Smooth muscle cell (in vitro differentiated cells): ENCODE data around the gene BABAM2. TPM values are rescaled to one million over a fixed set of nuclear protein-coding genes. Genes with fewer than 3 reads are reported as not detected.

ENCODE experiments used
- DNase-seq: peaks from one replicate; lab custom pipeline; 2025; ENCODE audit not compliant: unreplicated experiment; lab: John Stamatoyannopoulos, UW
- H2AFZ ChIP-seq: fragments of 200-600 bp; sonication (generic); 2 replicates; pipeline ENCODE4 v1.6.0; 2016; ENCODE audit warnings: antibody characterized with exemption, low read depth, mild to moderate bottlenecking
- H3F3A ChIP-seq: fragments of 200-600 bp; sonication (generic); 2 replicates; pipeline ENCODE4 v1.6.0; 2017; ENCODE audit warnings: antibody characterized with exemption, low read depth
- H3K27ac ChIP-seq: fragments of 200-600 bp; sonication (generic); 2 replicates; pipeline ENCODE4 v1.5.1; 2016; ENCODE audit warnings: low read depth, mild to moderate bottlenecking
- H3K27me3 ChIP-seq: fragments of 200-600 bp; sonication (generic); 2 replicates; pipeline ENCODE4 v1.6.1; 2016; ENCODE audit warnings: low read depth, mild to moderate bottlenecking
- H3K36me3 ChIP-seq: fragments of 200-600 bp; sonication (generic); 2 replicates; pipeline ENCODE4 v1.5.1; 2016; ENCODE audit warnings: low read depth
- H3K4me1 ChIP-seq: fragments of 200-600 bp; sonication (generic); 2 replicates; pipeline ENCODE4 v1.5.1; 2016; ENCODE audit warnings: low read depth
- H3K4me2 ChIP-seq: fragments of 200-600 bp; sonication (generic); 2 replicates; pipeline ENCODE4 v1.6.0; 2016; ENCODE audit warnings: mild to moderate bottlenecking
- H3K4me3 ChIP-seq: fragments of 200-600 bp; sonication (generic); 2 replicates; pipeline ENCODE4 v1.5.1; 2016; ENCODE audit warnings: mild to moderate bottlenecking
- H3K79me2 ChIP-seq: fragments of 200-600 bp; sonication (generic); 2 replicates; pipeline ENCODE4 v1.6.0; 2016; ENCODE audit warnings: low read depth, mild to moderate bottlenecking
- H3K9ac ChIP-seq: fragments of 200-600 bp; sonication (generic); 2 replicates; pipeline ENCODE4 v1.6.0; 2016; ENCODE audit warnings: low read depth
- H3K9me3 ChIP-seq: fragments of 200-600 bp; sonication (generic); replicated peaks from 2 replicates; pipeline ENCODE4 v1.5.1; 2016; ENCODE audit warnings: low read depth
- H4K20me1 ChIP-seq: fragments of 200-600 bp; sonication (generic); 2 replicates; pipeline ENCODE4 v1.6.0; 2016; ENCODE audit warnings: low read depth
- whole genome bisulfite sequencing: methylation state at CpG from one replicate; pipeline ENCODE4 v1.1.7; 2016; ENCODE audit warnings: low lambda C conversion rate; 5-methylcytosine and 5-hydroxymethylcytosine counted together
- polyA plus RNA-seq: library from polyadenylated mRNA; unstranded; fragments of >200 nt; fragmentation: Nextera tagmentation; extraction: Ambion mirVana; gene quantifications from 2 replicates; pipeline ENCODE4 v1.2.1, GENCODE V29; 2016
- total RNA-seq: library from RNA; depleted of rRNA; stranded (reverse); fragments of >200 nt; gene quantifications from 2 replicates; pipeline ENCODE4 v1.2.3, GENCODE V29; 2014
- TF ChIP-seq, protein P1 (sequence below): fragments of 200-600 bp; sonication (generic); IDR thresholded peaks from 2 replicates; pipeline ENCODE4 v1.5.1; 2017; ENCODE audit warnings: borderline replicate concordance, mild to moderate bottlenecking, antibody characterized with exemption; ENCODE audit not compliant: insufficient read depth, poor library complexity, severe bottlenecking

Gene BABAM2
- total and polyA plus RNA-seq, 2 experiments from 2014 or later = 26.5 to 29.1 TPM

DNA sequence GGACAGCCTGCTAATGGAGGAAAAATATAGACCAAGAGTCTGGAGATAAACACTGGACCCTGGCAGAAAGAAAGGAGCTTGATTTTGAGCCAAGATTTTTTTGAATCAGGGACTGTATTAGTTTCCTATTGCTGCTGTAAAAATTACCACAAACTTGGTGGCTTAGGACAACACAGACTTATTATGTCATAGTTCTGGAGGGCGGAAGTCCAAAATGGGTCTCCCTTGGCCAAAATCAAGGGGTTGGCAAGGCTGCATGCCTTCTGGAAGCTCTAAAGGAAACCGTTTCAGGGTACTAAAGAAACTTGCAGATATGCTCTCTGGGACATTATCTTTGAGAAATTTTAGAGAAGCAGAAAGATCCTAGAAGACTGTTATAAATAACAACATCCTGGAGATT lies 140.1 kb downstream of the BABAM2 start:
- no peak overlapping the region for H3K4me3 ChIP-seq
- no peak for DNase-seq

GRCh38 chr2:28032816-28033215 lies 142.3 kb downstream of the BABAM2 start:
- TF ChIP-seq, protein P1, sequence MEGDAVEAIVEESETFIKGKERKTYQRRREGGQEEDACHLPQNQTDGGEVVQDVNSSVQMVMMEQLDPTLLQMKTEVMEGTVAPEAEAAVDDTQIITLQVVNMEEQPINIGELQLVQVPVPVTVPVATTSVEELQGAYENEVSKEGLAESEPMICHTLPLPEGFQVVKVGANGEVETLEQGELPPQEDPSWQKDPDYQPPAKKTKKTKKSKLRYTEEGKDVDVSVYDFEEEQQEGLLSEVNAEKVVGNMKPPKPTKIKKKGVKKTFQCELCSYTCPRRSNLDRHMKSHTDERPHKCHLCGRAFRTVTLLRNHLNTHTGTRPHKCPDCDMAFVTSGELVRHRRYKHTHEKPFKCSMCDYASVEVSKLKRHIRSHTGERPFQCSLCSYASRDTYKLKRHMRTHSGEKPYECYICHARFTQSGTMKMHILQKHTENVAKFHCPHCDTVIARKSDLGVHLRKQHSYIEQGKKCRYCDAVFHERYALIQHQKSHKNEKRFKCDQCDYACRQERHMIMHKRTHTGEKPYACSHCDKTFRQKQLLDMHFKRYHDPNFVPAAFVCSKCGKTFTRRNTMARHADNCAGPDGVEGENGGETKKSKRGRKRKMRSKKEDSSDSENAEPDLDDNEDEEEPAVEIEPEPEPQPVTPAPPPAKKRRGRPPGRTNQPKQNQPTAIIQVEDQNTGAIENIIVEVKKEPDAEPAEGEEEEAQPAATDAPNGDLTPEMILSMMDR = no peak
- H3F3A ChIP-seq = no peaks in the 10 kb centered on the region
- H2AFZ ChIP-seq = no peak overlapping the region
- H3K9ac ChIP-seq = no peak overlapping the region
- no peak overlapping the region for H3K27ac ChIP-seq
- no peaks in the 10 kb centered on the region for H4K20me1 ChIP-seq
- H3K9me3 ChIP-seq = no peaks in the 10 kb centered on the region
- H3K4me2 ChIP-seq = no peak overlapping the region
- no peaks in the 10 kb centered on the region for H3K27me3 ChIP-seq
- no peak overlapping the region for H3K4me3 ChIP-seq
- H3K36me3 ChIP-seq = no peaks in the 10 kb centered on the region
- H3K4me1 ChIP-seq = no peaks in the 10 kb centered on the region
- WGBS = 90% methylated on average over 4 of the region's 4 CpGs
- H3K79me2 ChIP-seq = no peaks in the 10 kb centered on the region
- no peak for DNase-seq

More for the DNA sequence above, 140.1 kb downstream of the BABAM2 start:
- WGBS = 98% methylated on average over 2 of the region's 2 CpGs
- H3K9ac ChIP-seq = no peak overlapping the region
- no peaks in the 10 kb centered on the region for H3F3A ChIP-seq
- no peaks in the 10 kb centered on the region for H3K9me3 ChIP-seq
- no peaks in the 10 kb centered on the region for H4K20me1 ChIP-seq
- H2AFZ ChIP-seq = no peak overlapping the region
- TF ChIP-seq, protein P1 = no peak
- H3K36me3 ChIP-seq = no peaks in the 10 kb centered on the region
- H3K4me1 ChIP-seq = no peaks in the 10 kb centered on the region
- H3K27me3 ChIP-seq = no peaks in the 10 kb centered on the region
- no peak overlapping the region for H3K27ac ChIP-seq
- H3K4me2 ChIP-seq = no peak overlapping the region
- no peaks in the 10 kb centered on the region for H3K79me2 ChIP-seq

DNA sequence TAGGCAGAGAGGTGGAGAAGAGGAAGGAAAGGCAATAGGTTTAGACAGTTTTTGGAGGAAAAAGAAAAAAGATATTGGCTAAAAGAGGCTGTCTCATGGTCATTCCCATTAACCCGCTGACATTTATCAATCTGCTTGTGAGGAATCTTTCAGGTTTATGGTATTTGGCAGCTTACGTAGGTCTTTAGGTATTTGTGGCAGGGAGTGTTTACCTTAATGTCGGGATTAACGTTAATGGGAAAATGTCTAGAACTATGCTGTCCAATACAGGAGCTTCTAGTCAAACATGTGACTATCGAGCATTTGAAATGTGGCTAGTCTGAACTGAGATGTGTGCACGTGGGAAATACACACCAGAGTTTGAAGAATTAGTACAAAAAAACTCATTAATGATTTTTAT lies 144.2 kb downstream of the BABAM2 start:
- DNase-seq = no peak
- Histone ChIP-seq H3K9me3 (no peaks in the 10 kb centered on the region), H3K79me2 (no peaks in the 10 kb centered on the region), H3K4me3 (no peak overlapping the region), H3K27me3 (no peaks in the 10 kb centered on the region), H3K36me3 (no peaks in the 10 kb centered on the region), H3K4me1 (no peaks in the 10 kb centered on the region), H3F3A (no peaks in the 10 kb centered on the region), H3K27ac (no peak overlapping the region), H3K4me2 (no peak overlapping the region), H3K9ac (no peak overlapping the region), H2AFZ (no peak overlapping the region), H4K20me1 (no peaks in the 10 kb centered on the region)
- WGBS = 93% methylated on average over 6 of the region's 6 CpGs
- TF ChIP-seq, protein P1 = no peak

- Histone ChIP-seq H3K4me3 (no peak overlapping the region), H3F3A (no peaks in the 10 kb centered on the region), H3K79me2 (no peaks in the 10 kb centered on the region), H3K9me3 (no peaks in the 10 kb centered on the region), H3K36me3 (no peaks in the 10 kb centered on the region), H4K20me1 (no peaks in the 10 kb centered on the region), H3K27me3 (no peaks in the 10 kb centered on the region), H3K27ac (no peak overlapping the region), H3K9ac (no peak overlapping the region), H2AFZ (no peak overlapping the region), H3K4me2 (no peak overlapping the region), H3K4me1 (no peaks in the 10 kb centered on the region)
- DNase-seq = no peak
- 94% methylated on average over 3 of the region's 3 CpGs for WGBS
- TF ChIP-seq, protein P1 = no peak
Measured at GRCh38 chr2:28035163-28035690, 144.7 kb downstream of the BABAM2 start.
